ENCODE measurements around the gene AIG1.

- TF ChIP-seq CTCF (IDR thresholded peaks at IDR 0.05; ENCODE audit: low read length) (no peak), EZH2phosphoT487 (IDR thresholded peaks at IDR 0.05; ENCODE audit: low read length) (no peak)
These were observed 63.3 kb downstream of the AIG1 start for GRCh38 chr6:143123941-143124340.

Data from MM.1S (cell line).